Coronary artery (tissue), 2 donors: ENCODE results near the gene PCDH1.

Experiments
- DNase-seq: peaks from one replicate; pipeline ENCODE4 v3.0.0-alpha.2; 2017; ENCODE audit warnings: low spot score
- H3K27ac ChIP-seq, 2 donors: fragments of 200-600 bp; sonication (generic); one replicate each; pipeline ENCODE4 v1.5.1; 2016 to 2019
- H3K4me3 ChIP-seq: fragments of 200-600 bp; sonication (generic); 2 replicates; pipeline ENCODE4 v1.5.1; 2016; ENCODE audit warnings: mild to moderate bottlenecking, moderate library complexity
- CTCF ChIP-seq: fragments of 200-600 bp; sonication (generic); IDR thresholded peaks from one replicate; pipeline ENCODE4 v1.5.1; 2019; ENCODE audit warnings: antibody characterized with exemption

The PCDH1 gene

GRCh38 chr5:141908796-141909195 is 30.6 kb upstream of the PCDH1 start:
- no peak overlapping the region for H3K4me3 ChIP-seq
- TF ChIP-seq CTCF = no peak
- DNase-seq = no peak
- no peak overlapping the region for H3K27ac ChIP-seq

GRCh38 chr5:141906972-141907371 is 28.8 kb upstream of the PCDH1 start:
- no peak for TF ChIP-seq CTCF
- no peak overlapping the region for H3K4me3 ChIP-seq
- DNase-seq = no peak
- no peak overlapping the region for H3K27ac ChIP-seq

GRCh38 chr5:141906517-141906916 is 28.3 kb upstream of the PCDH1 start:
- no peak for DNase-seq
- H3K4me3 ChIP-seq = no peak overlapping the region
- TF ChIP-seq CTCF = no peak
- no peak overlapping the region for H3K27ac ChIP-seq

GRCh38 chr5:141904551-141904950 is 26.3 kb upstream of the PCDH1 start:
- DNase-seq = no peak
- no peak for TF ChIP-seq CTCF
- no peak overlapping the region for H3K27ac ChIP-seq
- no peak overlapping the region for H3K4me3 ChIP-seq

- Histone ChIP-seq H3K4me3 (no peak overlapping the region), H3K27ac (no peak overlapping the region)
- no peak for DNase-seq
- no peak for TF ChIP-seq CTCF
Observed at GRCh38 chr5:141903261-141903660, 25.1 kb upstream of the PCDH1 start.

- H3K4me3 ChIP-seq = no peak overlapping the region
- no peak overlapping the region for H3K27ac ChIP-seq
- DNase-seq = no peak
- no peak for TF ChIP-seq CTCF
Observed at GRCh38 chr5:141902015-141902814, 24.0 kb upstream of the PCDH1 start.

- DNase-seq = no peak
- TF ChIP-seq CTCF = no peak
Observed at GRCh38 chr5:141898448-141899049, 20.3 kb upstream of the PCDH1 start.

More at GRCh38 chr5:141898448-141899049, 20.3 kb upstream of the PCDH1 start:
- H3K4me3 ChIP-seq = no peak overlapping the region
- no peak overlapping the region for H3K27ac ChIP-seq
